ENCODE results near the gene HMCES. TPM values are rescaled to one million over a fixed set of nuclear protein-coding genes. Genes with fewer than 3 reads are reported as not detected.

The HMCES gene
- total and polyA plus RNA-seq, 2 of the 13 experiments (the other 11 are each of a cell fraction or from before 2014, with no cell fraction given): 16.1 to 37.5 TPM

DNA sequence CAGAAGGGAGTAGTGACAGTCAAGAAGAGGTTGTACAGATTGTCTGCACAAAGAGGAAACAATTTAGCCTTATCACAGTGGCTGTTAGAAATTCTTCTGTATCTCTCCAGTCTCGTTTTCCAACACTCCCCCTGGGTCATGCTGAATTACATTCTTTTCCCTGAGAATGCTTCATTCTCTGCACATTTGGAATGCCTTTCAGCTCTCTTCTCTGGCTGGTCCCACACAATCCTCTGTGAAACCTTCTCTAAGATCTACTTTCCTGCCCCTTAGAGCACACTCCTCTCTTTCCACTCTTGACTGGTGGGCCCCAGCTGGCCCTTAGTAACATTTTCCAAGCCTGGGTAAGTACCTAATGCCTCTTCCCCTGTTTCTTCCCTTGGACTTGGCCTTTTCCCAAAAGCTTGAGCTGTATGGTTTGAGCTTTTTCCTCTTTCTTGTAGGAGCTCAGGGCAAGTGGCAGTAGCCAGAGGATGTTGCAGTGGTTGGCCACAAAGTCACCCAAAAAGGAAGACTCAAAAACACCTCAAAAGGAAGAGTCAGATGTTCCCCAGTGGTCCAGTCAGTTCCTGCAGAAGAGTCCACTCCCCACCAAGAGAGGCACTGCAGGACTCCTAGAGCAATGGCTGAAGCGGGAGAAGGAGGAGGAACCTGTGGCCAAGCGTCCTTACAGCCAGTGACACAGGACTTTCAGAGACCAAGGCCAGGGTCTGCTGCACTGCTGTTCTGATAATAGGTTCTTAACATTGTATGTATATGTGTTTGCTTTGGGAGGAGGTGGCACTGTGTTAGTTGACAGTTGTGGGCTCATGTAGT lies 25.7 kb downstream of the HMCES start (continued):
- TF ChIP-seq ZNF776 (CRISPR knock-in tag; IDR thresholded peaks at IDR 0.05): no peak
- TF ChIP-seq ZBTB20 (CRISPR knock-in tag; IDR thresholded peaks at IDR 0.05; ENCODE audit: borderline replicate concordance, low read depth): no peak
- TF ChIP-seq YEATS2 (CRISPR knock-in tag; IDR thresholded peaks at IDR 0.05; ENCODE audit: borderline replicate concordance): no peak

DNA sequence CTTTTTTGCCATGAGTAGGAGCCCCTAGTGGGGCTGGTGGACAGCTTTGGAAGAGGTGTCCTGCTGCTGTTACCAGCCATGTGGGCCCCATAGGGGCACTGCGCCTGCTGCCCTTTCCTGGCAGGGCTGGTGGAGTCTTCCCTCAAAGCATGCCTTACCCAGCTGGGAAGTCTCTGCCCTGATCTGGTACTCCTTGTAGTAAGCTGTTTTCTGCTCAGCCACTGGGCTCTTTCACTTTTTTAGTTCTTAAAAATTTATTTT lies 26.2 kb downstream of the HMCES start:
- Histone ChIP-seq H4K20me1 (ENCODE audit: insufficient read depth, low read length) (no peaks in the 10 kb centered on the region), H3K4me1 (ENCODE audit: insufficient read depth, low read length) (peaks cover 15% of the 10 kb centered on the region), H3K9ac (ENCODE audit: insufficient read depth, low read depth, low read length) (no peak overlapping the region), H3K27ac (ENCODE audit: extremely low read length, insufficient read depth, low read length) (no peak overlapping the region), H2AFZ (ENCODE audit: low read length) (no peak overlapping the region), H3K4me3 (replicated peaks in 1 of 3; ENCODE audit: insufficient read depth in 1 of 3, low read depth in 2 of 3, low read length in 3 of 3) (no peak overlapping the region), H3K36me3 (replicated peaks in 1 of 2; ENCODE audit: control insufficient read depth in 1 of 2, insufficient read depth in 2 of 2, low read length in 2 of 2) (peaks cover 5 to 41% of the 10 kb centered on the region in 2 experiments), H3K4me2 (ENCODE audit: low read depth, low read length) (no peak overlapping the region), H3K9me3 (ENCODE audit: low read length) (no peaks in the 10 kb centered on the region), H3K27me3 (ENCODE audit: control insufficient read depth in 1 of 2, insufficient read depth in 2 of 2, low read length in 2 of 2) (no peaks in the 10 kb centered on the region), H3K79me2 (ENCODE audit: insufficient read depth, low read length) (no peaks in the 10 kb centered on the region)
- ChIA-PET CTCF (ENCODE audit: low intra/inter-chr PET ratio, low total read pairs) (no interaction called here), POLR2A (no interaction called here)
- TF ChIP-seq SMAD9 (CRISPR knock-in tag; IDR thresholded peaks at IDR 0.05) (no peak), ZNF101 (CRISPR knock-in tag; IDR thresholded peaks at IDR 0.05; ENCODE audit: borderline replicate concordance, low read depth) (no peak), PAWR (CRISPR knock-in tag; IDR thresholded peaks at IDR 0.05; ENCODE audit: borderline replicate concordance) (no peak), ZNF672 (CRISPR knock-in tag; IDR thresholded peaks at IDR 0.05) (no peak), MBD4 (IDR thresholded peaks at IDR 0.05; ENCODE audit: borderline replicate concordance, low read length) (no peak)
- TF ChIP-seq, protein P1, sequence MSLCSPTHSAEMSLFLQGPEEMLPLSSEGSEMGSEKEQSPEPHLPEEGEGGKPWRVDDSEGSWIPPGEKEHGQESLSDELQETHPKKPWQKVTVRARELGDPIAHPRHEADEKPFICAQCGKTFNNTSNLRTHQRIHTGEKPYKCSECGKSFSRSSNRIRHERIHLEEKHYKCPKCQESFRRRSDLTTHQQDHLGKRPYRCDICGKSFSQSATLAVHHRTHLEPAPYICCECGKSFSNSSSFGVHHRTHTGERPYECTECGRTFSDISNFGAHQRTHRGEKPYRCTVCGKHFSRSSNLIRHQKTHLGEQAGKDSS (CRISPR knock-in tag; IDR thresholded peaks at IDR 0.05; ENCODE audit: borderline replicate concordance, low read depth): no peak
- TF ChIP-seq, protein P2, sequence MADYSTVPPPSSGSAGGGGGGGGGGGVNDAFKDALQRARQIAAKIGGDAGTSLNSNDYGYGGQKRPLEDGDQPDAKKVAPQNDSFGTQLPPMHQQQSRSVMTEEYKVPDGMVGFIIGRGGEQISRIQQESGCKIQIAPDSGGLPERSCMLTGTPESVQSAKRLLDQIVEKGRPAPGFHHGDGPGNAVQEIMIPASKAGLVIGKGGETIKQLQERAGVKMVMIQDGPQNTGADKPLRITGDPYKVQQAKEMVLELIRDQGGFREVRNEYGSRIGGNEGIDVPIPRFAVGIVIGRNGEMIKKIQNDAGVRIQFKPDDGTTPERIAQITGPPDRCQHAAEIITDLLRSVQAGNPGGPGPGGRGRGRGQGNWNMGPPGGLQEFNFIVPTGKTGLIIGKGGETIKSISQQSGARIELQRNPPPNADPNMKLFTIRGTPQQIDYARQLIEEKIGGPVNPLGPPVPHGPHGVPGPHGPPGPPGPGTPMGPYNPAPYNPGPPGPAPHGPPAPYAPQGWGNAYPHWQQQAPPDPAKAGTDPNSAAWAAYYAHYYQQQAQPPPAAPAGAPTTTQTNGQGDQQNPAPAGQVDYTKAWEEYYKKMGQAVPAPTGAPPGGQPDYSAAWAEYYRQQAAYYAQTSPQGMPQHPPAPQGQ (CRISPR knock-in tag; IDR thresholded peaks at IDR 0.05; ENCODE audit: borderline replicate concordance): no peak
- TF ChIP-seq, protein P3, sequence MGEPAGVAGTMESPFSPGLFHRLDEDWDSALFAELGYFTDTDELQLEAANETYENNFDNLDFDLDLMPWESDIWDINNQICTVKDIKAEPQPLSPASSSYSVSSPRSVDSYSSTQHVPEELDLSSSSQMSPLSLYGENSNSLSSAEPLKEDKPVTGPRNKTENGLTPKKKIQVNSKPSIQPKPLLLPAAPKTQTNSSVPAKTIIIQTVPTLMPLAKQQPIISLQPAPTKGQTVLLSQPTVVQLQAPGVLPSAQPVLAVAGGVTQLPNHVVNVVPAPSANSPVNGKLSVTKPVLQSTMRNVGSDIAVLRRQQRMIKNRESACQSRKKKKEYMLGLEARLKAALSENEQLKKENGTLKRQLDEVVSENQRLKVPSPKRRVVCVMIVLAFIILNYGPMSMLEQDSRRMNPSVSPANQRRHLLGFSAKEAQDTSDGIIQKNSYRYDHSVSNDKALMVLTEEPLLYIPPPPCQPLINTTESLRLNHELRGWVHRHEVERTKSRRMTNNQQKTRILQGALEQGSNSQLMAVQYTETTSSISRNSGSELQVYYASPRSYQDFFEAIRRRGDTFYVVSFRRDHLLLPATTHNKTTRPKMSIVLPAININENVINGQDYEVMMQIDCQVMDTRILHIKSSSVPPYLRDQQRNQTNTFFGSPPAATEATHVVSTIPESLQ (CRISPR knock-in tag; conservative IDR thresholded peaks at IDR 0.05): no peak
- no peak; the same call in 2 of the 3 replicates for ATAC-seq
- DNase-seq (ENCODE audit: low spot score): no peak
- intact Hi-C loops (cut with micrococcal nuclease; ENCODE audit: unreplicated experiment) (no loop called here), in situ Hi-C loops (cut with HindIII; ENCODE audit: extremely low pct_ligation_motif_present, low pct_unique_long_range_greater_than_20kb) (no loop called here)
- 100% methylated on average over 1 of the region's 1 CpG for WGBS (ENCODE audit: low lambda C conversion rate)
- no TSS peak for BruUV-seq (replicated peaks)
- FAIRE-seq: no peak
